Gastroesophageal sphincter (tissue), 4 donors: ENCODE data around the gene HORMAD1. TPM values are rescaled to one million over a fixed set of nuclear protein-coding genes. Genes with fewer than 3 reads are reported as not detected.
A peak's percentile ranks its signal among the peaks of the same experiment; 100 is the strongest.

Experiments
- ATAC-seq: fragments of 150-250 bp; one replicate; pipeline ENCODE4 v1.9.1; 2016; ENCODE audit warnings: mild to moderate bottlenecking, moderate library complexity
- H3K27ac ChIP-seq, 4 donors: fragments of 200-600 bp; sonication (generic) in 3 of 4; 1 replicate in 3 of 4; 2 replicates in 1 of 4; pipeline ENCODE4 v1.5.1; 2016 to 2019
- H3K27me3 ChIP-seq: fragments of 200-600 bp; sonication (generic); one replicate; pipeline ENCODE4 v1.5.1; 2019
- H3K36me3 ChIP-seq, 2 donors: fragments of 200-600 bp; sonication (generic); one replicate each; pipeline ENCODE4 v1.5.1; 2019; ENCODE audit warnings: control low read depth in 1 of 2
- H3K4me1 ChIP-seq, 3 donors: fragments of 200-600 bp; sonication (generic); 1 replicate in 2 of 3; 2 replicates in 1 of 3; pipeline ENCODE4 v1.5.1; 2016 to 2019; ENCODE audit warnings: control low read depth in 2 of 3
- H3K4me3 ChIP-seq, 2 donors: fragments of 200-600 bp; sonication (generic); one replicate each; pipeline ENCODE4 v1.5.1; 2019; ENCODE audit warnings: mild to moderate bottlenecking in 1 of 2, moderate library complexity in 1 of 2
- H3K9me3 ChIP-seq, 3 donors: fragments of 200-600 bp; sonication (generic); one replicate each; pipeline ENCODE4 v1.5.1; 2017 to 2019; ENCODE audit warnings: control low read depth in 2 of 3
- EP300 ChIP-seq: sonication (generic); formaldehyde crosslinking; IDR thresholded peaks from one replicate; pipeline ENCODE4 v1.6.1; 2017; ENCODE audit warnings: antibody characterized with exemption, mild to moderate bottlenecking
- POLR2A ChIP-seq, 2 donors: fragments of 450-650 bp; IDR thresholded peaks; one replicate each; pipeline ENCODE4 v1.6.1; 2017; ENCODE audit warnings: antibody characterized with exemption in 2 of 2, mild to moderate bottlenecking in 2 of 2, moderate library complexity in 1 of 2
- POLR2AphosphoS5 ChIP-seq: sonication (generic); formaldehyde crosslinking; IDR thresholded peaks from one replicate; pipeline ENCODE4 v1.6.1; 2017; ENCODE audit warnings: antibody characterized with exemption
- WGBS, 2 donors: methylation state at CpG; one replicate each; pipeline ENCODE4 v1.1.5; 2018; ENCODE audit warnings: low coverage in 1 of 2; 5-methylcytosine and 5-hydroxymethylcytosine counted together
- total RNA-seq, 4 donors: library from RNA; depleted of rRNA; stranded (reverse); fragments of >200 nt; gene quantifications; one replicate each; pipeline ENCODE4 v1.1.0, GENCODE V29; 2016
- TF ChIP-seq, protein P1 (sequence below), 4 experiments: fragments of 200-600 bp in 2 of 4; fragments of 450-650 bp in 2 of 4; sonication (generic) in 1 of 4; IDR thresholded peaks; one replicate each; pipeline ENCODE4 v1.5.1; 2017 to 2019; ENCODE audit warnings: antibody characterized with exemption in 4 of 4, mild to moderate bottlenecking in 2 of 4, moderate library complexity in 2 of 4

Gene HORMAD1
- total RNA-seq, 4 donors from 2014 or later: 0.94 to 1.6 TPM; not detected in 2

DNA sequence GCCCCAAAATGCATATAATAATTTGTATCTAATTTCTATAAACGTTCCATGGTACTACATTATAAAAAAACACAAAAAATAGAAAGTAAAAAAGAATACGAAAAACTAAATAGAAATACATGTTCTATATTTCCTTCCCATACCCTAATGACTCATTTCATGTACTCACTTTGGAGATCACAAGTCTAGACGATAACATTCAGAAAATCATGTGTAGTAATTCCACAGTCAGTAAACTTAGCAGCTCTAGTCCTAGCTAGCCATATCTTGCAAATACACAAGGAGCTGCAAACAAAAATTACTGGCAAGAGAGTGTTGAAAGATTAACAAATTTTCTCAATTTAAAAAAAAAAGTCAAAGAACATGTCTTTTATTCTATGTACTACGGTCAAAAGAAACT lies 25.1 kb downstream of the HORMAD1 start:
- Histone ChIP-seq H3K4me3 (no peak overlapping the region), H3K9me3 (no peaks in the 10 kb centered on the region), H3K4me1 (peaks cover 4 to 50% (median 5%) of the 10 kb centered on the region in 3 donors), H3K27ac (no peak overlapping the region), H3K36me3 (peaks cover 0 to 40% of the 10 kb centered on the region in 2 donors), H3K27me3 (no peaks in the 10 kb centered on the region)
- 74 to 80% methylated on average over 4 of the region's 4 CpGs for WGBS, 2 donors
- no peak for ATAC-seq
- TF ChIP-seq POLR2A (IDR thresholded peaks at IDR 0.05) (no peak), EP300 (no peak), POLR2AphosphoS5 (no peak)
- TF ChIP-seq, protein P1, sequence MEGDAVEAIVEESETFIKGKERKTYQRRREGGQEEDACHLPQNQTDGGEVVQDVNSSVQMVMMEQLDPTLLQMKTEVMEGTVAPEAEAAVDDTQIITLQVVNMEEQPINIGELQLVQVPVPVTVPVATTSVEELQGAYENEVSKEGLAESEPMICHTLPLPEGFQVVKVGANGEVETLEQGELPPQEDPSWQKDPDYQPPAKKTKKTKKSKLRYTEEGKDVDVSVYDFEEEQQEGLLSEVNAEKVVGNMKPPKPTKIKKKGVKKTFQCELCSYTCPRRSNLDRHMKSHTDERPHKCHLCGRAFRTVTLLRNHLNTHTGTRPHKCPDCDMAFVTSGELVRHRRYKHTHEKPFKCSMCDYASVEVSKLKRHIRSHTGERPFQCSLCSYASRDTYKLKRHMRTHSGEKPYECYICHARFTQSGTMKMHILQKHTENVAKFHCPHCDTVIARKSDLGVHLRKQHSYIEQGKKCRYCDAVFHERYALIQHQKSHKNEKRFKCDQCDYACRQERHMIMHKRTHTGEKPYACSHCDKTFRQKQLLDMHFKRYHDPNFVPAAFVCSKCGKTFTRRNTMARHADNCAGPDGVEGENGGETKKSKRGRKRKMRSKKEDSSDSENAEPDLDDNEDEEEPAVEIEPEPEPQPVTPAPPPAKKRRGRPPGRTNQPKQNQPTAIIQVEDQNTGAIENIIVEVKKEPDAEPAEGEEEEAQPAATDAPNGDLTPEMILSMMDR (IDR thresholded peaks at IDR 0.05): no peak

DNA sequence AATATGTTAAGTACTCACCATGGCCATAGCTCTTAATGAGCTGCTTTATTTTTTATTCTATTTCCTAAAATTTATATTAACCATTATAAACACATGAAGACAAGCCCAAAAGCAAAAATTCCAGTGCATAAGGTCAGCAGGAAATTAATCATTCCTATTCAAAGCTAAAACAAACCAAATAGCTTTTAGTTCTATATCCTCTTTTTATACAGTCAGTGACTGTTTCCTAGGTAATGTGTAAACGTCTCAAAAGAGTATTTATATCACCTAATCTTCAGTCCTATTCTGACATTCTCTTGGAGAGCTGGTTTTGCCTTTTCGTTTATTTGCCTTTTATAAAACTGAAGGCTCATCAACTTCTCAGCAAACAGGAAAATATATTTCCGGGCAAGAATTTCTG lies 28.0 kb downstream of the HORMAD1 start:
- peak overlapping the region in 2 of 4 donors; percentile 18 to 46 for H3K27ac ChIP-seq
- H3K4me3 ChIP-seq: no peak overlapping the region
- no peaks in the 10 kb centered on the region for H3K9me3 ChIP-seq
- peaks cover 0 to 56% of the 10 kb centered on the region in 2 donors for H3K36me3 ChIP-seq
- WGBS, 2 donors: 20 to 26% methylated on average over 3 of the region's 3 CpGs
- H3K27me3 ChIP-seq: no peaks in the 10 kb centered on the region
- H3K4me1 ChIP-seq: peaks cover 1 to 52% (median 5%) of the 10 kb centered on the region in 3 donors
- TF ChIP-seq EP300 (no peak), POLR2A (IDR thresholded peaks at IDR 0.05) (no peak), POLR2AphosphoS5 (no peak)
- TF ChIP-seq, protein P1 (IDR thresholded peaks at IDR 0.05): no peak
- ATAC-seq: no peak

DNA sequence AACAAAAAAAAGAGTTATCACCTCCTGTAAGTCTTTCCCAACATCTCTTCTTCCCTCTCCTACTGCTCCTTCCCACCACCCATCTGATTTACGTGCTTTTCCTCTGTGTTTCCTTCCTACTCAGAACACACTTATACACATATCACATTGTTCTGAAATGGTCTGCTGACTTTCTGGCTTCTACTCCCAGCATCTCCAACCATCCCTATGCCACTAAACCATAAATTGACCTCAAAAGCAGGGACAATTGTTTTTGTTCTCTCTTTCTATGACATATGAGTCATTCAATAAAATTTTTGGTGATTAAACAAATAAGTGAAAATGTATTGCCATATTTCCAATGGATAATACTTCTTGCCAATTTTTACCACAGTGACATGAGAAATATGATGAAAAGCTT lies 31.9 kb downstream of the HORMAD1 start:
- Histone ChIP-seq H3K4me1 (peaks cover 0 to 28% (median 0%) of the 10 kb centered on the region in 3 donors), H3K27me3 (no peaks in the 10 kb centered on the region), H3K9me3 (no peaks in the 10 kb centered on the region), H3K36me3 (peaks cover 0 to 59% of the 10 kb centered on the region in 2 donors), H3K4me3 (no peak overlapping the region), H3K27ac (no peak overlapping the region)
- TF ChIP-seq, protein P1 (IDR thresholded peaks at IDR 0.05): no peak
- TF ChIP-seq EP300 (no peak), POLR2AphosphoS5 (no peak), POLR2A (IDR thresholded peaks at IDR 0.05) (no peak)
- WGBS, 2 donors: 81 to 82% methylated on average over 1 of the region's 1 CpG
- ATAC-seq: no peak

DNA sequence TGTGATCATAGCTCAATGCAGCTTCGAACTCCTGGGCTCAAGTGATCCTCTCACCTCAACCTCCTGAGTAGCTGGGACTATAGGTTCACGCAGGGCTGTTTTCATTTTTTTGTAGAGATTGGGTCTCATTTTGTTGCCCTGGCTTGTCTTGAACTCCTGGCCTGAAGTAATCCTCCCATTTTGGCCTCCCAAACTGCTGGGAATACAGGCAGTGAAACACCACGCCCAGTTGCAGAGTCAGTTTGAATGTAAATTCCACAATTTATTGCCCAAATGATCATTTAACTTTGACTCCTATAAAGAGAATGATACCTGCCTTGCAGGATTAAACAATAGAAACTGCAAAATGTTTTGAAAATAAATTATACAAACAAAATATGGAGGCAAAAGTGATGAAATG lies 34.4 kb downstream of the HORMAD1 start:
- Histone ChIP-seq H3K4me1 (peaks cover 0 to 10% (median 0%) of the 10 kb centered on the region in 3 donors), H3K36me3 (peaks cover 0 to 60% of the 10 kb centered on the region in 2 donors), H3K27me3 (no peaks in the 10 kb centered on the region), H3K27ac (no peak overlapping the region), H3K4me3 (no peak overlapping the region), H3K9me3 (no peaks in the 10 kb centered on the region)
- no peak for TF ChIP-seq POLR2A (IDR thresholded peaks at IDR 0.05)
- TF ChIP-seq, protein P1 (IDR thresholded peaks at IDR 0.05): no peak
- ATAC-seq: no peak
- 95 to 100% methylated on average over 2 to 3 of the region's 3 CpGs for WGBS, 2 donors

DNA sequence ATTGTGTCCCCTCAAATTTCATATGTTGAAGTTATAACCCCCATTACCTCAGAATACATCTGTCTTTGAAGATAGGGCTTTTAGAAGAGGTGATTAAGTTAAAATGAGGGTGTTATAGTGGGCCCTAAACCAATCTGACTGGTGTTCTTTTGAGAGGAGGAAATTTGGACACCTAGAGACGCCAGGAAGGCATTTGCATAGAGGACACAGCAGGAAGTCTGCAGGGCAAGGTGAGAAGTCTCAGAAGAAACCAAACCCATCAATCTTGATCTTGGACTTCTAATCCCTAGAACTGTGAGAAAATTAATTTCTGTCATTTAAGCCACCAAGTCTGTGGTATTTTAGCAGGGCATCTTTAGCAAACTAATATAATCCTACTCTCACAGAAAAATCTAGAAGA lies 36.8 kb downstream of the HORMAD1 start:
- Histone ChIP-seq H3K36me3 (peaks cover 0 to 57% of the 10 kb centered on the region in 2 donors), H3K4me1 (peaks cover 0 to 2% (median 0%) of the 10 kb centered on the region in 3 donors), H3K9me3 (no peaks in the 10 kb centered on the region), H3K27me3 (no peaks in the 10 kb centered on the region), H3K27ac (no peak overlapping the region), H3K4me3 (no peak overlapping the region)
- no peak for TF ChIP-seq EP300
- no peak for TF ChIP-seq POLR2AphosphoS5
- TF ChIP-seq, protein P1 (IDR thresholded peaks at IDR 0.05): no peak
- no peak for TF ChIP-seq POLR2A (IDR thresholded peaks at IDR 0.05)
- ATAC-seq: no peak
- 67 to 100% methylated on average over 1 of the region's 1 CpG for WGBS, 2 donors
